Erythroblast (primary cell): Measurements from ENCODE around the gene SNRPD2.

Source experiments
- GATA1 ChIP-seq: IDR thresholded peaks from 2 replicates; pipeline ENCODE4 v1.6.1; 2011; ENCODE audit warnings: low read depth, mild to moderate bottlenecking, control low read depth, low read length, moderate library complexity
- POLR2A ChIP-seq: IDR thresholded peaks from 2 replicates; pipeline ENCODE4 v1.6.1; 2011; ENCODE audit warnings: mild to moderate bottlenecking, low read length

DNA sequence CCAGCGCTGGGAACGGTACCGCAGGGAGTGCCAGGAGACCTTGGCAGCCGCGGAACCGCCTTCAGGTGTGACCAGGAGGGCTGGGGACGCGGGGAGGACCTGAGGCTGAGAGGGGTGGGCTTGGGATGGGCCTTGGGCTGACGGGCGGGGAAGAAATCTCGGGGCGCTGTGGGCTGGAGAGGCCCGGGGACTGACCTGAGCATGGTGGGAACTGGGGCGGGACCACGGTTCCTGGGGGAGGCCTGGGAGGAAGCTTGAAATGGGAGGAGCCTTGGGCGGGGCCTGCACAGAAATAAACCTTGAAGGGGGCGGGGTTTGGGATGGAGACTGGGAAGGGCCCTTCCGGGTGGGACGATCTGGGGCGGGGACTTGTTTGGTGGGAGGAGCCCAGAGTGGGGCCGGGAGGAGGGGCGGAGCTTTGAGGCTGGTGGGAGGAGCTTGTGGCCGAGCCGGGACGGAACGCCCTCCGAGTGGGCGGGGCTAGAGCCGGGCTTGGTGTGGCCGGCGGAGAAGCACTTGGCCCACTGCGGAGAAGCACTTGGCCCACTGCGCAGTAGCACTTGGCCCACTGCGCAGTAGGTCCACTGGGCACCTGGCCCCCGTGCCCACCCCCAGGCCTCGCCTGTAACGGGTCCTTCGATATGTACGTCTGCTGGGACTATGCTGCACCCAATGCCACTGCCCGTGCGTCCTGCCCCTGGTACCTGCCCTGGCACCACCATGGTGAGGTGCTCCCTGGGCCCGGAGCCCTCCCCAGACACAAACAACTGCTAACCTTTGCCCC lies 20.9 kb downstream of the SNRPD2 start:
- TF ChIP-seq POLR2A (no peak), GATA1 (no peak)
